ENCODE data around the gene TOMM5. TPM values are rescaled to one million over a fixed set of nuclear protein-coding genes. Genes with fewer than 3 reads are reported as not detected.

Gene TOMM5
- total and polyA plus RNA-seq, 2 of the 13 experiments (the other 11 are each of a cell fraction or from before 2014, with no cell fraction given), result 147 to 315 TPM

GRCh38 chr9:37619806-37620205, 27.4 kb upstream of the TOMM5 start:
- WGBS (ENCODE audit: low lambda C conversion rate), result 60% methylated on average over 3 of the region's 3 CpGs
- intact Hi-C loops (cut with micrococcal nuclease; ENCODE audit: unreplicated experiment), result no loop called here
- in situ Hi-C loops (cut with HindIII; ENCODE audit: extremely low pct_ligation_motif_present, low pct_unique_long_range_greater_than_20kb), result no loop called here
- no peak for FAIRE-seq
- no peak overlapping the region for H3K27ac ChIP-seq (ENCODE audit: extremely low read length, insufficient read depth, low read length)
- H3K9ac ChIP-seq (ENCODE audit: insufficient read depth, low read depth, low read length), result no peak overlapping the region
- no peak for ATAC-seq
- H3K4me3 ChIP-seq (replicated peaks in 1 of 3; ENCODE audit: insufficient read depth in 1 of 3, low read depth in 2 of 3, low read length in 3 of 3), result no peak overlapping the region
- no peak for DNase-seq (ENCODE audit: low spot score)
- ChIA-PET POLR2A (no interaction called here), CTCF (ENCODE audit: low intra/inter-chr PET ratio, low total read pairs) (no interaction called here)
- H3K4me2 ChIP-seq (ENCODE audit: low read depth, low read length), result no peak overlapping the region
- no peaks in the 10 kb centered on the region for H3K79me2 ChIP-seq (ENCODE audit: insufficient read depth, low read length)
- H3K27me3 ChIP-seq (ENCODE audit: control insufficient read depth in 1 of 2, insufficient read depth in 2 of 2, low read length in 2 of 2), result peaks cover 0 to 46% of the 10 kb centered on the region in 2 experiments; a peak in 3 of 5 replicates
- no peak overlapping the region for H2AFZ ChIP-seq (ENCODE audit: low read length)
- H3K9me3 ChIP-seq (ENCODE audit: low read length), result no peaks in the 10 kb centered on the region
- no peaks in the 10 kb centered on the region for H4K20me1 ChIP-seq (ENCODE audit: insufficient read depth, low read length)
- no peaks in the 10 kb centered on the region for H3K4me1 ChIP-seq (ENCODE audit: insufficient read depth, low read length)
- no TSS peak for BruUV-seq (replicated peaks)
- H3K36me3 ChIP-seq (replicated peaks in 1 of 2; ENCODE audit: control insufficient read depth in 1 of 2, insufficient read depth in 2 of 2, low read length in 2 of 2), result no peaks in the 10 kb centered on the region
- TF ChIP-seq ADNP (CRISPR knock-in tag; IDR thresholded peaks at IDR 0.05) (no peak), ZNF232 (CRISPR knock-in tag; IDR thresholded peaks at IDR 0.05; ENCODE audit: borderline replicate concordance) (no peak), ZBTB49 (CRISPR knock-in tag; IDR thresholded peaks at IDR 0.05; ENCODE audit: borderline replicate concordance) (no peak), ZNF292 (CRISPR knock-in tag; IDR thresholded peaks at IDR 0.05; ENCODE audit: borderline replicate concordance, low read depth) (no peak), ZBTB26 (CRISPR knock-in tag; IDR thresholded peaks at IDR 0.05; ENCODE audit: borderline replicate concordance) (no peak), ESRRA (CRISPR knock-in tag; IDR thresholded peaks at IDR 0.05; ENCODE audit: low read depth) (no peak), THAP7 (CRISPR knock-in tag; IDR thresholded peaks at IDR 0.05) (no peak), FOXP1 (IDR thresholded peaks at IDR 0.05) (no peak), FOXP1 (CRISPR knock-in tag; IDR thresholded peaks at IDR 0.05) (no peak), ZNF121 (CRISPR knock-in tag; IDR thresholded peaks at IDR 0.05) (no peak), ARID4A (CRISPR knock-in tag; IDR thresholded peaks at IDR 0.05; ENCODE audit: borderline replicate concordance) (no peak), POLR2G (IDR thresholded peaks at IDR 0.05; ENCODE audit: low read depth, low read length) (no peak), ZNF660 (CRISPR knock-in tag; IDR thresholded peaks at IDR 0.05; ENCODE audit: borderline replicate concordance, low read depth) (no peak), TFE3 (CRISPR knock-in tag; IDR thresholded peaks at IDR 0.05) (no peak)

All from HepG2 (cell line).